ENCODE results near the gene CBLC. TPM values are rescaled to one million over a fixed set of nuclear protein-coding genes. Genes with fewer than 3 reads are reported as not detected.
"Not testable (repeated sequence)": the region's sequence is repeated elsewhere in the genome, so short reads cannot be mapped to it uniquely, and the experiment has no call there.

CBLC gene
- total and polyA plus RNA-seq, 10 of the 15 experiments (the other 5 are each of a cell fraction or from before 2014, with no cell fraction given): not detected

DNA sequence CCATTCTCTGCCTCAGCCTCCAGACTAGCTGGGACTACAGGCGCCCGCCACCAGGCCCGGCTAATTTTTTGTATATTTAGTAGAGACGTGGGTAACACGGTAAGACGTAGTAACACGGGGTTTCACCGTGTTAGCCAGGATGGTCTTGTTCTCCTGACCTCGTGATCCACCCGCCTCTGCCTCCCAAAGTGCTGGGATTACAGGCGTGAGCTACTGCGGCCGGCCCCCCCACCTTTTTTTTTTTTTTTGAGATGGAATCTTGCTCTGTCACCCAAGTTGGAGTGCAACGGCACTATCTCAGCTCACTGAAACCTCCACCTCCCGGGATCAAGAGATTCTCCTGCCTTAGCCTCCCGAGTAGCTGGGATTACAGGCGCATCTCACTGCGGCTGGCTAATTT is 5.5 kb upstream of the CBLC start:
- ChIA-PET RAD21 (ENCODE audit: unreplicated experiment) (interaction anchor here (1.5 to 6.1 kb wide), 7 partner anchors 19 to 116 kb away, joined by 3 to 302 read pairs (median 33); no protein-coding TSS in a partner anchor), CTCF (interaction anchor here (0.6 to 15.6 kb wide), 12 partner anchors 13 to 190 kb away, joined by 3 to 513 read pairs (median 8); no protein-coding TSS in a partner anchor), POLR2A (interaction anchor here (0.6 to 1.2 kb wide), 3 partner anchors 34 to 69 kb away, joined by 3 read pairs; no protein-coding TSS in a partner anchor), SMC1A (ENCODE audit: uncharacterized antibody, unreplicated experiment) (interaction anchor here (0.6 to 12.0 kb wide), 11 partner anchors 11 to 267 kb away, joined by 3 to 328 read pairs (median 6); partner anchors contain the start of genes CLASRP and NECTIN2)
- in situ Hi-C loops (cut with MboI): loop anchor here (5.0 kb wide), 1 partner anchor 50 kb away; no protein-coding TSS in a partner anchor
- ATAC-seq; H3K79me2 ChIP-seq (ENCODE audit: control insufficient read depth, insufficient read depth, low read length); H2AFZ ChIP-seq (ENCODE audit: control insufficient read depth, low read depth, low read length); H3K27ac ChIP-seq (ENCODE audit: control insufficient read depth, insufficient read depth); FAIRE-seq; H3K27me3 ChIP-seq (replicated peaks in 1 of 2; ENCODE audit: control insufficient read depth in 2 of 2, insufficient read depth in 2 of 2, low read length in 1 of 2); H3K9me3 ChIP-seq (replicated peaks; ENCODE audit: control insufficient read depth, insufficient read depth, low read length); H3K9ac ChIP-seq (ENCODE audit: control insufficient read depth, insufficient read depth, low read length); H4K20me1 ChIP-seq (ENCODE audit: control insufficient read depth, insufficient read depth); DNase-seq (ENCODE audit: low read depth, low spot score); H3K36me3 ChIP-seq (ENCODE audit: control insufficient read depth in 2 of 2, insufficient read depth in 2 of 2, low read length in 1 of 2); BruUV-seq (replicated peaks); H3K4me2 ChIP-seq (ENCODE audit: control insufficient read depth, insufficient read depth); H3K4me3 ChIP-seq: not testable (repeated sequence)
- H3K4me1 ChIP-seq (ENCODE audit: control insufficient read depth, insufficient read depth, low read length): peaks cover 22% of the 10 kb centered on the region
- 45% methylated on average over 13 of the region's 18 CpGs for WGBS (ENCODE audit: insufficient coverage, insufficient replicate concordance, low lambda C conversion rate, missing lambda C conversion rate)
- intact Hi-C loops (cut with micrococcal nuclease; ENCODE audit: unreplicated experiment): loop anchor here (10.0 kb wide), 1 partner anchor 117 kb away; no protein-coding TSS in a partner anchor

DNA sequence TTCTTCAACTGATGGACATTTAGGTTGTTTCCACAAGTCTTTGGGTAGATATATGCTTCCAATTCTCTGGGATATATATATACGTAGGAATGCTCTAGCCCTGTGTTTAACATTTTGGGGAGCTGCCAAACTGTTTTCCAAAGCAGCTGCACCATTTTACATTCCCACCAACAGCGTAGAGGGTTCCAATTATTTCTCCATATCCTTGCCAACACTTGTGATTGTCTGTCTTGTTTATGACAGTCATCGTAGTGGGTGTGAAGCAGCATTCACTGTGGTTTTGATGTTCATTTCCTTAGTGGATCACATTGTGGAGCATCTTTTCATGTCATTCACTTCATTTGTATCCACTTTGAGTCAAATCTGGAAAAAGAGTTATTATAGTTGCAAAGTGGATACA is 4.7 kb upstream of the CBLC start:
- ChIA-PET SMC1A (ENCODE audit: uncharacterized antibody, unreplicated experiment) (interaction anchor here (1.2 to 12.0 kb wide), 6 partner anchors 35 to 117 kb away, joined by 3 to 328 read pairs (median 21); no protein-coding TSS in a partner anchor), CTCF (interaction anchor here (3.8 to 15.6 kb wide), 4 partner anchors 12 to 117 kb away, joined by 40 to 513 read pairs (median 107); no protein-coding TSS in a partner anchor), POLR2A (interaction anchor here (1.2 kb wide), 1 partner anchor 51 kb away, joined by 3 read pairs; no protein-coding TSS in a partner anchor), RAD21 (ENCODE audit: unreplicated experiment) (interaction anchor here (1.2 to 6.1 kb wide), 4 partner anchors 49 to 117 kb away, joined by 3 to 302 read pairs (median 22); partner anchors contain the start of gene NECTIN2)
- Histone ChIP-seq H3K27me3 (replicated peaks in 1 of 2; ENCODE audit: control insufficient read depth in 2 of 2, insufficient read depth in 2 of 2, low read length in 1 of 2) (no peaks in the 10 kb centered on the region), H3K4me2 (ENCODE audit: control insufficient read depth, insufficient read depth) (no peak overlapping the region), H3K4me1 (ENCODE audit: control insufficient read depth, insufficient read depth, low read length) (peaks cover 15% of the 10 kb centered on the region), H4K20me1 (ENCODE audit: control insufficient read depth, insufficient read depth) (no peaks in the 10 kb centered on the region), H2AFZ (ENCODE audit: control insufficient read depth, low read depth, low read length) (no peak overlapping the region), H3K36me3 (ENCODE audit: control insufficient read depth in 2 of 2, insufficient read depth in 2 of 2, low read length in 1 of 2) (no peaks in the 10 kb centered on the region), H3K9ac (ENCODE audit: control insufficient read depth, insufficient read depth, low read length) (no peak overlapping the region), H3K9me3 (replicated peaks; ENCODE audit: control insufficient read depth, insufficient read depth, low read length) (peaks cover 5% of the 10 kb centered on the region; the same call in 2 of the 3 replicates), H3K4me3 (no peak overlapping the region), H3K79me2 (ENCODE audit: control insufficient read depth, insufficient read depth, low read length) (no peaks in the 10 kb centered on the region), H3K27ac (ENCODE audit: control insufficient read depth, insufficient read depth) (no peak overlapping the region)
- TF ChIP-seq RFX5 (IDR thresholded peaks at IDR 0.05; ENCODE audit: low read depth, low read length) (no peak), ZNF274 (IDR thresholded peaks at IDR 0.05; ENCODE audit: insufficient read depth, insufficient read length) (no peak), KAT2A (conservative IDR thresholded peaks at IDR 0.05; ENCODE audit: control insufficient read depth, low read depth, low read length) (no peak), TCF3 (IDR thresholded peaks at IDR 0.05; ENCODE audit: borderline replicate concordance, insufficient read depth, low read depth, low read length) (no peak), NRF1 (conservative IDR thresholded peaks at IDR 0.05; ENCODE audit: low read depth, low read length) (no peak)
- TF ChIP-seq, protein P1, sequence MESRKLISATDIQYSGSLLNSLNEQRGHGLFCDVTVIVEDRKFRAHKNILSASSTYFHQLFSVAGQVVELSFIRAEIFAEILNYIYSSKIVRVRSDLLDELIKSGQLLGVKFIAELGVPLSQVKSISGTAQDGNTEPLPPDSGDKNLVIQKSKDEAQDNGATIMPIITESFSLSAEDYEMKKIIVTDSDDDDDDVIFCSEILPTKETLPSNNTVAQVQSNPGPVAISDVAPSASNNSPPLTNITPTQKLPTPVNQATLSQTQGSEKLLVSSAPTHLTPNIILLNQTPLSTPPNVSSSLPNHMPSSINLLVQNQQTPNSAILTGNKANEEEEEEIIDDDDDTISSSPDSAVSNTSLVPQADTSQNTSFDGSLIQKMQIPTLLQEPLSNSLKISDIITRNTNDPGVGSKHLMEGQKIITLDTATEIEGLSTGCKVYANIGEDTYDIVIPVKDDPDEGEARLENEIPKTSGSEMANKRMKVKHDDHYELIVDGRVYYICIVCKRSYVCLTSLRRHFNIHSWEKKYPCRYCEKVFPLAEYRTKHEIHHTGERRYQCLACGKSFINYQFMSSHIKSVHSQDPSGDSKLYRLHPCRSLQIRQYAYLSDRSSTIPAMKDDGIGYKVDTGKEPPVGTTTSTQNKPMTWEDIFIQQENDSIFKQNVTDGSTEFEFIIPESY (IDR thresholded peaks at IDR 0.05): no peak
- TF ChIP-seq, protein P2, sequence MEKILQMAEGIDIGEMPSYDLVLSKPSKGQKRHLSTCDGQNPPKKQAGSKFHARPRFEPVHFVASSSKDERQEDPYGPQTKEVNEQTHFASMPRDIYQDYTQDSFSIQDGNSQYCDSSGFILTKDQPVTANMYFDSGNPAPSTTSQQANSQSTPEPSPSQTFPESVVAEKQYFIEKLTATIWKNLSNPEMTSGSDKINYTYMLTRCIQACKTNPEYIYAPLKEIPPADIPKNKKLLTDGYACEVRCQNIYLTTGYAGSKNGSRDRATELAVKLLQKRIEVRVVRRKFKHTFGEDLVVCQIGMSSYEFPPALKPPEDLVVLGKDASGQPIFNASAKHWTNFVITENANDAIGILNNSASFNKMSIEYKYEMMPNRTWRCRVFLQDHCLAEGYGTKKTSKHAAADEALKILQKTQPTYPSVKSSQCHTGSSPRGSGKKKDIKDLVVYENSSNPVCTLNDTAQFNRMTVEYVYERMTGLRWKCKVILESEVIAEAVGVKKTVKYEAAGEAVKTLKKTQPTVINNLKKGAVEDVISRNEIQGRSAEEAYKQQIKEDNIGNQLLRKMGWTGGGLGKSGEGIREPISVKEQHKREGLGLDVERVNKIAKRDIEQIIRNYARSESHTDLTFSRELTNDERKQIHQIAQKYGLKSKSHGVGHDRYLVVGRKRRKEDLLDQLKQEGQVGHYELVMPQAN (conservative IDR thresholded peaks at IDR 0.05): no peak
- in situ Hi-C loops (cut with MboI) (loop anchor here (5.0 kb wide), 1 partner anchor 51 kb away; no protein-coding TSS in a partner anchor), intact Hi-C loops (cut with micrococcal nuclease; ENCODE audit: unreplicated experiment) (loop anchor here (10.0 kb wide), 1 partner anchor 118 kb away; no protein-coding TSS in a partner anchor)
- FAIRE-seq (no peak), DNase-seq (ENCODE audit: low read depth, low spot score) (no peak), ATAC-seq (no peak)
- WGBS (ENCODE audit: insufficient coverage, insufficient replicate concordance, low lambda C conversion rate, missing lambda C conversion rate): 51% methylated on average over 3 of the region's 3 CpGs
- no TSS peak for BruUV-seq (replicated peaks)

All from GM12878 (cell line).